K562 (cell line): ENCODE measurements around the gene P2RY8. TPM values are rescaled to one million over a fixed set of nuclear protein-coding genes. Genes with fewer than 3 reads are reported as not detected.
A peak's percentile ranks its signal among the peaks of the same experiment; 100 is the strongest.

Source experiments
- ATAC-seq: fragments of 200-7000 bp; cut with Tn5 transposase; 3 replicates; pipeline ENCODE4 v1.9.1; 2020; ENCODE audit warnings: moderate library complexity
- BruUV-seq: library from RNA; stranded (reverse); fragments of 400-500 nt; replicated peaks from 2 replicates; lab custom pipeline; 2021; lab: Mats Ljungman, UMichigan
- CTCF ChIA-PET: fragments of 300-600 bp; formaldehyde crosslinking; extraction: SDS; loops from one replicate; lab custom pipeline; 2021; ENCODE audit warnings: low intra/inter-chr PET ratio; lab: Yijun Ruan, JAX
- POLR2A ChIA-PET: fragments of 300-600, 350-650 bp; sonication (Branson Sonifier 250); formaldehyde crosslinking; extraction: SDS; loops from one replicate; lab custom pipeline; 2021; ENCODE audit warnings: antibody characterized with exemption, inconsistent platforms; lab: Yijun Ruan, JAX
- DNase-seq, 4 experiments: peaks; one replicate each; pipeline versions ENCODE4 v3.0.0 to v3.0.0-alpha.2; 2011 to 2018; ENCODE audit warnings: low spot score in 3 of 4, mixed read lengths in 3 of 4; ENCODE audit errors: extremely low read depth in 1 of 4
- FAIRE-seq: peaks from 2 replicates; lab custom pipeline; 2011; peaks lifted over from hg19 to GRCh38; lab: Jason Lieb, UNC
- H2AFZ ChIP-seq: 2 replicates; pipeline ENCODE4 v1.6.0; 2011; ENCODE audit warnings: low read depth, low read length, control low read depth, inconsistent platforms
- H3K27ac ChIP-seq: fragments of 200-600 bp; 3 replicates; pipeline ENCODE4 v1.8.0; 2011; ENCODE audit warnings: low read depth, mild to moderate bottlenecking, control low read depth, inconsistent platforms, low read length, moderate library complexity, mixed read lengths; ENCODE audit errors: extremely low read depth
- H3K27me3 ChIP-seq, 2 experiments: fragments of 300-600 bp in 1 of 2; 2 replicates in 1 of 2; 3 replicates in 1 of 2; pipeline versions ENCODE4 v1.6.0 to v1.8.0; 2011; ENCODE audit warnings: inconsistent platforms in 2 of 2, low read length in 2 of 2, mild to moderate bottlenecking in 1 of 2, mixed read lengths in 1 of 2, moderate library complexity in 1 of 2; ENCODE audit not compliant: control insufficient read depth in 2 of 2, insufficient read depth in 2 of 2
- H3K36me3 ChIP-seq: fragments of 300-600 bp; 3 replicates; pipeline ENCODE4 v1.8.0; 2011; ENCODE audit warnings: mild to moderate bottlenecking, low read length, inconsistent platforms; ENCODE audit not compliant: control insufficient read depth, insufficient read depth
- H3K4me1 ChIP-seq, 2 experiments: fragments of 200-600 bp in 1 of 2; replicated peaks in 1 of 2; 2 replicates in 1 of 2; 3 replicates in 1 of 2; pipeline versions ENCODE4 v1.5.1 to v1.8.0; 2011; ENCODE audit warnings: inconsistent platforms in 2 of 2, low read length in 2 of 2, mild to moderate bottlenecking in 1 of 2, mixed read lengths in 1 of 2, moderate library complexity in 1 of 2; ENCODE audit not compliant: control insufficient read depth in 2 of 2, insufficient read depth in 2 of 2
- H3K4me2 ChIP-seq: 2 replicates; pipeline ENCODE4 v1.6.1; 2011; ENCODE audit warnings: low read length, control low read depth, inconsistent platforms, mixed read lengths; ENCODE audit not compliant: insufficient read depth
- H3K4me3 ChIP-seq: fragments of 200-600 bp; sonication (generic), shearing (Covaris generic); 2 replicates; pipeline ENCODE4 v1.5.1; 2016; ENCODE audit warnings: control low read depth, inconsistent platforms
- H3K79me2 ChIP-seq: fragments of 200-600 bp; 3 replicates; pipeline ENCODE4 v1.8.0; 2011; ENCODE audit warnings: low read length, inconsistent platforms; ENCODE audit not compliant: control insufficient read depth, insufficient read depth
- H3K9ac ChIP-seq, 2 experiments: 2 replicates each; pipeline versions ENCODE4 v1.6.0 to v1.6.1; 2011; ENCODE audit warnings: low read depth in 2 of 2, low read length in 2 of 2, control low read depth in 1 of 2, inconsistent platforms in 1 of 2, mild to moderate bottlenecking in 1 of 2, mixed read lengths in 1 of 2; ENCODE audit not compliant: insufficient read depth in 1 of 2
- H3K9me1 ChIP-seq: one replicate; pipeline ENCODE4 v1.6.0; 2011; ENCODE audit warnings: inconsistent platforms, mild to moderate bottlenecking, low read length, moderate library complexity; ENCODE audit not compliant: control insufficient read depth, insufficient read depth
- H3K9me3 ChIP-seq: replicated peaks from 2 replicates; pipeline ENCODE4 v1.5.1; 2011; ENCODE audit warnings: low read depth, low read length, inconsistent platforms; ENCODE audit not compliant: control insufficient read depth, insufficient read depth
- H4K20me1 ChIP-seq: replicated peaks from 2 replicates; pipeline ENCODE4 v1.6.1; 2011; ENCODE audit warnings: low read length, inconsistent platforms, mixed read lengths; ENCODE audit not compliant: control insufficient read depth, insufficient read depth
- CHAMP1 ChIP-seq: fragments of 450-650 bp; IDR thresholded peaks from 2 replicates; pipeline ENCODE4 v1.6.1; 2016; ENCODE audit warnings: mild to moderate bottlenecking
- NBN ChIP-seq: fragments of 450-650 bp; IDR thresholded peaks from 2 replicates; pipeline ENCODE4 v1.6.1; 2016; ENCODE audit warnings: low read depth, mild to moderate bottlenecking
- NFIC ChIP-seq: fragments of 450-650 bp; IDR thresholded peaks from 2 replicates; pipeline ENCODE4 v1.6.1; 2017; ENCODE audit warnings: mild to moderate bottlenecking, inconsistent platforms
- PKNOX1 ChIP-seq: fragments of 450-650 bp; IDR thresholded peaks from 2 replicates; pipeline ENCODE4 v1.6.1; 2016
- WGBS: fragments of 100-300 bp; shearing (Covaris generic); methylation state at CpG from one replicate; pipeline ENCODE4 v1.1.6; 2016; ENCODE audit warnings: low coverage, mixed read lengths; ENCODE audit not compliant: insufficient coverage; ENCODE audit errors: missing lambda C conversion rate; 5-methylcytosine and 5-hydroxymethylcytosine counted together
- in situ Hi-C: fragments of 300-500 bp; cut with MboI; formaldehyde crosslinking; loops from 4 replicates; pipeline ENCODE4 v1.15.0; 2018; ENCODE audit warnings: inconsistent platforms, mixed read lengths
- intact Hi-C: fragments of 100-400 bp; cut with micrococcal nuclease; formaldehyde crosslinking; loops from 2 replicates; pipeline ENCODE4 v1.14.2; 2022
- polyA plus RNA-seq, 8 experiments: library from polyadenylated mRNA; depleted of rRNA in 4 of 8; stranded (reverse) in 5 of 8; unstranded in 3 of 8; fragments of >200 nt; fragmentation: Nextera tagmentation in 2 of 8; fragmentation: Illumina TruSeq in 1 of 8; extraction: Ambion mirVana in 2 of 8; extraction: Trizol in 1 of 8; gene quantifications; 2 replicates each; pipeline versions ENCODE4 v1.2.1 to v1.2.3, GENCODE V29; 2011 to 2014; ENCODE audit warnings: inconsistent platforms in 1 of 8, missing spikeins in 1 of 8
- total RNA-seq, 7 experiments: library from RNA; depleted of rRNA in 6 of 7; stranded (reverse); fragments of >200 nt in 6 of 7; fragmentation: Illumina TruSeq in 2 of 7; extraction: Trizol in 2 of 7; gene quantifications; 2 replicates each; pipeline versions ENCODE4 v1.2.1 to v1.2.3, GENCODE V29; 2011 to 2021; ENCODE audit warnings: low replicate concordance in 1 of 7
- TF ChIP-seq, protein P1 (sequence below), 2 experiments: fragments of 450-650 bp in 1 of 2; sonication (generic) in 1 of 2; formaldehyde crosslinking in 1 of 2; IDR thresholded peaks; 2 replicates each; pipeline versions ENCODE4 v1.7.1 to v1.9.0; 2016 to 2022; ENCODE audit warnings: inconsistent platforms in 1 of 2, mild to moderate bottlenecking in 1 of 2, missing genetic modification reagents in 1 of 2
- TF ChIP-seq, protein P2 (sequence below): fragments of 450-650 bp; formaldehyde crosslinking; IDR thresholded peaks from 2 replicates; pipeline ENCODE4 v1.4.0; 2020; ENCODE audit warnings: mild to moderate bottlenecking, moderate library complexity

P2RY8 gene
- total and polyA plus RNA-seq, 9 of the 15 experiments (the other 6 are each of a cell fraction or from before 2014, with no cell fraction given): 0.04 to 0.69 (median 0.08) TPM; not detected in 3

DNA sequence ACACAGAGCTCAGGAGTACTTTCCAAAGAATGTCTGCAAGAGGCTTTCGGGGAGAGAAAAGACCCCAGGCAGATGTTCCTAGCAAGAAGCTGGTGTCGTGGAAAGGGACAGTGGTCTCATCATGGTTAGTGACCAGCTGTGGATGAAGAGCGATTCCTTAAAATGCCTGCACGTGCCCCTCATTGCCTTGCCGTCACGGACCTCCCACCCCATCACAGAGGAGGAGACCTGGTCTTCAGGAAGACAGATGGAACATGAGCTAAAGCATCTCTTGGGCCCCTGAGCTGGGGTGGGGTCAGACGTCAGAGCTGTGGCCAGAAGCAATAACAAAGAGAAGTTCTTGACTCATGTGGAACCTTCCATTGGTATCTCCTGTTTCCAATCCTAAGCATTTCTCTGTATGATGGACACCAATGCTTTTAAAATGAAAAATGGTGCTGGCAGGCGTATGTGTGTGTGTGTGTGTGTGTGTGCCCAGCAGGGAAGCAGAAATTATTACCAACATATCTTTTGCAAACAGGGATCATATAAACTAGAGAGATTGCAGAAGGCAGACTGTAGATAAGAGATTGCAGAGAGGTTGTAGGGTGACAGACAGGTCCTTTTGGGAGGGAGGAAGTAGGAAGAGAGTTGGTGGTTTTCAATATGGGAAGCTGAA, 59.1 kb downstream of the P2RY8 start:
- Histone ChIP-seq H2AFZ (no peak overlapping the region), H3K4me3 (no peak overlapping the region), H3K9ac (no peak overlapping the region), H3K79me2 (no peaks in the 10 kb centered on the region), H3K27me3 (no peaks in the 10 kb centered on the region), H3K4me1 (peaks cover 14 to 20% of the 10 kb centered on the region in 2 experiments; a peak in 3 of 5 replicates), H3K27ac (no peak overlapping the region), H3K9me1 (no peaks in the 10 kb centered on the region), H4K20me1 (no peaks in the 10 kb centered on the region), H3K9me3 (no peaks in the 10 kb centered on the region), H3K36me3 (no peaks in the 10 kb centered on the region), H3K4me2 (peak overlapping the region; percentile 49)
- no peak for FAIRE-seq
- 0% methylated on average over 5 of the region's 8 CpGs for WGBS
- intact Hi-C loops: no loop called here
- peak in 2 of 4 experiments; percentile 17 to 36 for DNase-seq
- peak; percentile 12 for ATAC-seq
- ChIA-PET POLR2A (no interaction called here), CTCF (no interaction called here)
- BruUV-seq: no TSS peak
- in situ Hi-C loops: no loop called here
- peak; percentile 95 for TF ChIP-seq PKNOX1
- TF ChIP-seq, protein P1, sequence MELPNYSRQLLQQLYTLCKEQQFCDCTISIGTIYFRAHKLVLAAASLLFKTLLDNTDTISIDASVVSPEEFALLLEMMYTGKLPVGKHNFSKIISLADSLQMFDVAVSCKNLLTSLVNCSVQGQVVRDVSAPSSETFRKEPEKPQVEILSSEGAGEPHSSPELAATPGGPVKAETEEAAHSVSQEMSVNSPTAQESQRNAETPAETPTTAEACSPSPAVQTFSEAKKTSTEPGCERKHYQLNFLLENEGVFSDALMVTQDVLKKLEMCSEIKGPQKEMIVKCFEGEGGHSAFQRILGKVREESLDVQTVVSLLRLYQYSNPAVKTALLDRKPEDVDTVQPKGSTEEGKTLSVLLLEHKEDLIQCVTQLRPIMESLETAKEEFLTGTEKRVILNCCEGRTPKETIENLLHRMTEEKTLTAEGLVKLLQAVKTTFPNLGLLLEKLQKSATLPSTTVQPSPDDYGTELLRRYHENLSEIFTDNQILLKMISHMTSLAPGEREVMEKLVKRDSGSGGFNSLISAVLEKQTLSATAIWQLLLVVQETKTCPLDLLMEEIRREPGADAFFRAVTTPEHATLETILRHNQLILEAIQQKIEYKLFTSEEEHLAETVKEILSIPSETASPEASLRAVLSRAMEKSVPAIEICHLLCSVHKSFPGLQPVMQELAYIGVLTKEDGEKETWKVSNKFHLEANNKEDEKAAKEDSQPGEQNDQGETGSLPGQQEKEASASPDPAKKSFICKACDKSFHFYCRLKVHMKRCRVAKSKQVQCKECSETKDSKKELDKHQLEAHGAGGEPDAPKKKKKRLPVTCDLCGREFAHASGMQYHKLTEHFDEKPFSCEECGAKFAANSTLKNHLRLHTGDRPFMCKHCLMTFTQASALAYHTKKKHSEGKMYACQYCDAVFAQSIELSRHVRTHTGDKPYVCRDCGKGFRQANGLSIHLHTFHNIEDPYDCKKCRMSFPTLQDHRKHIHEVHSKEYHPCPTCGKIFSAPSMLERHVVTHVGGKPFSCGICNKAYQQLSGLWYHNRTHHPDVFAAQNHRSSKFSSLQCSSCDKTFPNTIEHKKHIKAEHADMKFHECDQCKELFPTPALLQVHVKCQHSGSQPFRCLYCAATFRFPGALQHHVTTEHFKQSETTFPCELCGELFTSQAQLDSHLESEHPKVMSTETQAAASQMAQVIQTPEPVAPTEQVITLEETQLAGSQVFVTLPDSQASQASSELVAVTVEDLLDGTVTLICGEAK (IDR thresholded peaks at IDR 0.05): 0 out of 2 replicates have a peak, but pooled peaks have one; percentile 11
- TF ChIP-seq, protein P1 (CRISPR knock-in tag; IDR thresholded peaks at IDR 0.05): no peak
- peak; percentile 81; the same call in 1 of the 2 replicates for TF ChIP-seq NBN
- TF ChIP-seq NFIC: peak; percentile 50; the same call in 1 of the 2 replicates
- TF ChIP-seq, protein P2, sequence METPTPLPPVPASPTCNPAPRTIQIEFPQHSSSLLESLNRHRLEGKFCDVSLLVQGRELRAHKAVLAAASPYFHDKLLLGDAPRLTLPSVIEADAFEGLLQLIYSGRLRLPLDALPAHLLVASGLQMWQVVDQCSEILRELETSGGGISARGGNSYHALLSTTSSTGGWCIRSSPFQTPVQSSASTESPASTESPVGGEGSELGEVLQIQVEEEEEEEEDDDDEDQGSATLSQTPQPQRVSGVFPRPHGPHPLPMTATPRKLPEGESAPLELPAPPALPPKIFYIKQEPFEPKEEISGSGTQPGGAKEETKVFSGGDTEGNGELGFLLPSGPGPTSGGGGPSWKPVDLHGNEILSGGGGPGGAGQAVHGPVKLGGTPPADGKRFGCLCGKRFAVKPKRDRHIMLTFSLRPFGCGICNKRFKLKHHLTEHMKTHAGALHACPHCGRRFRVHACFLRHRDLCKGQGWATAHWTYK (CRISPR knock-in tag): peak; percentile 48; the same call in 1 of the 2 replicates
- peak; percentile 41; the same call in 1 of the 2 replicates for TF ChIP-seq CHAMP1
